A673 (cell line): ENCODE results near the gene ELK3. TPM values are rescaled to one million over a fixed set of nuclear protein-coding genes. Genes with fewer than 3 reads are reported as not detected.

Experiments
- BruUV-seq: library from RNA; stranded (reverse); fragments of 400-500 nt; replicated peaks from 2 replicates; lab custom pipeline; 2021; lab: Mats Ljungman, UMichigan
- CTCF ChIA-PET: fragments of 300-600 bp; sonication (Branson Sonifier 250); formaldehyde crosslinking; loops from one replicate; lab custom pipeline; 2022; ENCODE audit warnings: antibody characterized with exemption; lab: Charles Lee
- POLR2A ChIA-PET: fragments of 300-600 bp; sonication (Branson Sonifier 250); formaldehyde crosslinking; loops from one replicate; lab custom pipeline; 2022; ENCODE audit warnings: antibody characterized with exemption; ENCODE audit not compliant: low non-redundant PET; lab: Charles Lee
- DNase-seq: peaks from one replicate; pipeline ENCODE4 v3.0.0-alpha.2; 2015; ENCODE audit warnings: low spot score
- H3K27ac ChIP-seq: fragments of 200-600 bp; sonication (generic); 2 replicates; pipeline ENCODE4 v1.5.1; 2016; ENCODE audit warnings: mixed run types, low read depth, mild to moderate bottlenecking, mixed read lengths, antibody characterized with exemption, low read length; ENCODE audit not compliant: poor library complexity, severe bottlenecking
- H3K27me3 ChIP-seq: fragments of 200-600 bp; sonication (generic); replicated peaks from 2 replicates; pipeline ENCODE4 v1.6.1; 2017; ENCODE audit warnings: mixed run types, low read depth, mild to moderate bottlenecking, mixed read lengths, antibody characterized with exemption, low read length; ENCODE audit not compliant: insufficient read depth, poor library complexity
- H3K36me3 ChIP-seq: fragments of 200-600 bp; sonication (generic); 2 replicates; pipeline ENCODE4 v1.6.1; 2016; ENCODE audit warnings: mixed run types, mild to moderate bottlenecking, mixed read lengths, antibody characterized with exemption, low read length; ENCODE audit not compliant: insufficient read depth, poor library complexity, severe bottlenecking
- H3K4me1 ChIP-seq: fragments of 200-600 bp; sonication (generic); 2 replicates; pipeline ENCODE4 v1.6.1; 2017; ENCODE audit warnings: mixed run types, mild to moderate bottlenecking, mixed read lengths, antibody characterized with exemption, low read length; ENCODE audit not compliant: insufficient read depth, poor library complexity, severe bottlenecking
- H3K4me3 ChIP-seq: fragments of 200-600 bp; sonication (generic); 2 replicates; pipeline ENCODE4 v1.5.1; 2016; ENCODE audit warnings: low read depth, mixed run types, mild to moderate bottlenecking, mixed read lengths, low read length; ENCODE audit not compliant: poor library complexity, severe bottlenecking
- H3K9me3 ChIP-seq: fragments of 200-600 bp; sonication (generic); 2 replicates; pipeline ENCODE4 v1.6.1; 2016; ENCODE audit warnings: mixed run types, low read depth, mild to moderate bottlenecking, mixed read lengths, antibody characterized with exemption, low read length; ENCODE audit not compliant: poor library complexity, severe bottlenecking
- EZH2 ChIP-seq: fragments of 200-600 bp; sonication (generic); IDR thresholded peaks from 2 replicates; pipeline ENCODE4 v1.6.1; 2017; ENCODE audit warnings: borderline replicate concordance, low read depth, mild to moderate bottlenecking, mixed read lengths, antibody characterized with exemption, low read length; ENCODE audit not compliant: poor library complexity, severe bottlenecking
- intact Hi-C: fragments of 100-400 bp; cut with micrococcal nuclease; formaldehyde crosslinking; loops from one replicate; pipeline ENCODE4 v1.10.0; 2022; ENCODE audit not compliant: unreplicated experiment
- total RNA-seq: library from RNA; stranded (reverse); gene quantifications from 2 replicates; pipeline ENCODE4 v1.2.3, GENCODE V29; 2021
- TF ChIP-seq, protein P1 (sequence below): fragments of 300-800, 200-600 bp; sonication (generic); conservative IDR thresholded peaks from 2 replicates; pipeline ENCODE4 v1.5.1; 2017; ENCODE audit warnings: low read depth, mild to moderate bottlenecking, antibody characterized with exemption, low read length, moderate library complexity, mixed read lengths

The ELK3 gene
- total RNA-seq, 1 experiment from 2014 or later, result 62.1 TPM

DNA sequence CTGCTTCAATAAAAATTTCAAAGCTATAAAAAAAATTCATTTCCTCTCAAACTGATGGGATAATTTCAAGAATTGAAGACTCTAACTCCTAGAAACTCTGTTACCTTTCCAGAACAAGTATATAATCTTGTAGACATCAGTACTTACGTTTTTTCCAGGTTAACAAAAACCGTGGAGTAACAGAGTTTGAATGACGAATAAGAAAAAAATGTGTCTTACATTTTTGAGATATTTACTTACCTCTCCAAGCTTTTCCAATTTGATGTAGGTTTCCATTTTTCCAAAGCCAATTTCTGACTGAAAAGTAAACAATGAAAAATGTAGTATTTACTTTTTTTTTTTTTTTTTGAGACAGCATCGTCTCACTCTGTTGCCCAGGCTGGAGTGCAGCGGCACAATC, 105.9 kb downstream of the ELK3 start:
- CTCF ChIA-PET, result no interaction called here
- POLR2A ChIA-PET, result no interaction called here
- BruUV-seq, result no TSS peak
- peaks cover 22% of the 10 kb centered on the region for H3K4me1 ChIP-seq
- no peaks in the 10 kb centered on the region for H3K9me3 ChIP-seq
- H3K4me3 ChIP-seq, result no peak overlapping the region
- intact Hi-C loops, result no loop called here
- DNase-seq, result no peak
- no peak for TF ChIP-seq EZH2
- TF ChIP-seq, protein P1, sequence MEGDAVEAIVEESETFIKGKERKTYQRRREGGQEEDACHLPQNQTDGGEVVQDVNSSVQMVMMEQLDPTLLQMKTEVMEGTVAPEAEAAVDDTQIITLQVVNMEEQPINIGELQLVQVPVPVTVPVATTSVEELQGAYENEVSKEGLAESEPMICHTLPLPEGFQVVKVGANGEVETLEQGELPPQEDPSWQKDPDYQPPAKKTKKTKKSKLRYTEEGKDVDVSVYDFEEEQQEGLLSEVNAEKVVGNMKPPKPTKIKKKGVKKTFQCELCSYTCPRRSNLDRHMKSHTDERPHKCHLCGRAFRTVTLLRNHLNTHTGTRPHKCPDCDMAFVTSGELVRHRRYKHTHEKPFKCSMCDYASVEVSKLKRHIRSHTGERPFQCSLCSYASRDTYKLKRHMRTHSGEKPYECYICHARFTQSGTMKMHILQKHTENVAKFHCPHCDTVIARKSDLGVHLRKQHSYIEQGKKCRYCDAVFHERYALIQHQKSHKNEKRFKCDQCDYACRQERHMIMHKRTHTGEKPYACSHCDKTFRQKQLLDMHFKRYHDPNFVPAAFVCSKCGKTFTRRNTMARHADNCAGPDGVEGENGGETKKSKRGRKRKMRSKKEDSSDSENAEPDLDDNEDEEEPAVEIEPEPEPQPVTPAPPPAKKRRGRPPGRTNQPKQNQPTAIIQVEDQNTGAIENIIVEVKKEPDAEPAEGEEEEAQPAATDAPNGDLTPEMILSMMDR, result no peak
- peaks cover 28% of the 10 kb centered on the region for H3K36me3 ChIP-seq
- no peaks in the 10 kb centered on the region for H3K27me3 ChIP-seq
- H3K27ac ChIP-seq, result no peak overlapping the region

DNA sequence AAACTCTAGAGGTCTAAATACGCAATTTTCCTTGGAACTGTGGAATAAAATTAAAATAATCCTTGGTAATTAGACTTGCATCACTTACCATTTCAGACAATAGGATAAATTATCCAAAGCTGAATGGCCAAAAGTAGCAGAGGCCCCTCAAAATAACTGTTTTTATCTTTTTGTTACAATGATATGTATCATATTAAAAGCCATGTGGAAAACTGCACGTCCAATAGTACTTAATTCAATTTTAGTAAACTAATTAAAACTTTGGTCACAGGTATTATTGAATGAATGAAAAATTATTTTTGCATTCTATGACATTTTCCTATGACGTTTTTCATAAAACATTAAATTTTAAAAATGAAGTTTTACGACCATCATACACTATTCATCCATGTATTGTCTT, 107.6 kb downstream of the ELK3 start:
- Histone ChIP-seq H3K4me1 (peaks cover 22% of the 10 kb centered on the region), H3K27ac (no peak overlapping the region), H3K9me3 (no peaks in the 10 kb centered on the region), H3K36me3 (peaks cover 26% of the 10 kb centered on the region), H3K27me3 (no peaks in the 10 kb centered on the region), H3K4me3 (no peak overlapping the region)
- CTCF ChIA-PET, result no interaction called here
- DNase-seq, result no peak
- POLR2A ChIA-PET, result no interaction called here
- TF ChIP-seq, protein P1, result no peak
- no peak for TF ChIP-seq EZH2
- BruUV-seq, result no TSS peak
- intact Hi-C loops, result no loop called here

DNA sequence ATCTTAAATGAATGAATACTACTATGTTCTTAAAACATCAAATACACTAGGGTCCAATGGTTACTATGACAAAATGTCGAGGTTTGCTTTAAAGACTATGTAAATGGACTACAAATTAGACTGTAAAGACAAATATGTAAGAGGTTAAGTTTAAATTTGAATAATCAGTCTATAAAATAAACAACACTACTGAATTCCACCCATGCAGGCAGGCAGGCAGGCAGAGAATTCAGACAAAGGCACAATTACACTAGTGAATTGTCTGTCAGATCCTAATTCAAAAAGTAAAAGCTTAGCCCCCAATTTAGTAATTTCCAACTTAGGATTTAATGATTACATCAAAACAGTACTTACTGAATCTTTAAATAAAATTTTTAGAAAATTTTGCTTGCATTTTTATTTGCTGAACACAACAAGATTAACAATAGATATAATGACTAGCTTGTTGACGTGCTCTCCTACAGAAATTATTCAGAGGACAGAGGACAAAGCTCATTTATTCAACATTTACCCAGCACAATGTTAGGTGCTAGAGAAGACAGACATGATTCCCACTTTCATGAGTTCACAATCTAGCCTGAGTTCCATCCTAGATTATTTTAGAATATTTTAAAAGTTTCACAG, 108.6 kb downstream of the ELK3 start:
- H3K9me3 ChIP-seq, result no peaks in the 10 kb centered on the region
- H3K36me3 ChIP-seq, result peaks cover 16% of the 10 kb centered on the region
- CTCF ChIA-PET, result interaction anchor here (0.5 kb wide), 1 partner anchor 99 kb away, joined by 4 read pairs; no protein-coding TSS in a partner anchor
- H3K27me3 ChIP-seq, result no peaks in the 10 kb centered on the region
- H3K4me1 ChIP-seq, result peaks cover 22% of the 10 kb centered on the region
- no peak overlapping the region for H3K4me3 ChIP-seq
- no peak overlapping the region for H3K27ac ChIP-seq
- intact Hi-C loops, result no loop called here
- POLR2A ChIA-PET, result no interaction called here
- no TSS peak for BruUV-seq
- peak; percentile 4 for DNase-seq
- no peak for TF ChIP-seq EZH2
- TF ChIP-seq, protein P1, result no peak
